Measurements from ENCODE around the gene LLGL2.

LLGL2 gene

DNA sequence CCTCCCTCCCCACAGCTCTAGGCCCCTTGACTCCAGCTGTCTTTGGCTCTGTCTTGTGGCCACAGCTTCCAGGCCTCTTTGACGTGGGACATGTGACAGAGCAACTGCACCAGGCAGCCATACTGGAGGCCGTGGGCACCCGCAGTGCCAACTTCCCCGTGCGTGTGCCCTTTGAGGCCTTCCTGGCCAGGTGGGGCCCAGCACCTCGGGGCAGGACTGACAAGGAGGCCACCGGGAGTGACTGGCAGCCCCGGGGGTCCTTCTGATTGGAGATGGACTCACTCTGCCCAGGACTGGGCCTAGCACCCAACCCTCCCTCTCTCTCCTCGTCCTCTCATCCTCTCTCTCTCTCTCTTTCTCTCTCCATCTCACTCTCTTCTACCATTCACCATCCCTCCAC lies 77.6 kb downstream of the LLGL2 start:
- DNase-seq (ENCODE audit: insufficient read length, low spot score) (no peak), FAIRE-seq (no peak)
- TF ChIP-seq POLR2A (IDR thresholded peaks at IDR 0.05; ENCODE audit: low read depth, low read length) (no peak), TAF1 (IDR thresholded peaks at IDR 0.05; ENCODE audit: low read depth, low read length) (no peak), POU2F2 (IDR thresholded peaks at IDR 0.05; ENCODE audit: low read depth, low read length) (no peak), PAX5 (IDR thresholded peaks at IDR 0.05; ENCODE audit: insufficient read depth, low read length, severe bottlenecking) (no peak), SPI1 (IDR thresholded peaks at IDR 0.05; ENCODE audit: low read depth, low read length) (no peak), POLR2AphosphoS5 (IDR thresholded peaks at IDR 0.05; ENCODE audit: low read depth, low read length) (no peak)

DNA sequence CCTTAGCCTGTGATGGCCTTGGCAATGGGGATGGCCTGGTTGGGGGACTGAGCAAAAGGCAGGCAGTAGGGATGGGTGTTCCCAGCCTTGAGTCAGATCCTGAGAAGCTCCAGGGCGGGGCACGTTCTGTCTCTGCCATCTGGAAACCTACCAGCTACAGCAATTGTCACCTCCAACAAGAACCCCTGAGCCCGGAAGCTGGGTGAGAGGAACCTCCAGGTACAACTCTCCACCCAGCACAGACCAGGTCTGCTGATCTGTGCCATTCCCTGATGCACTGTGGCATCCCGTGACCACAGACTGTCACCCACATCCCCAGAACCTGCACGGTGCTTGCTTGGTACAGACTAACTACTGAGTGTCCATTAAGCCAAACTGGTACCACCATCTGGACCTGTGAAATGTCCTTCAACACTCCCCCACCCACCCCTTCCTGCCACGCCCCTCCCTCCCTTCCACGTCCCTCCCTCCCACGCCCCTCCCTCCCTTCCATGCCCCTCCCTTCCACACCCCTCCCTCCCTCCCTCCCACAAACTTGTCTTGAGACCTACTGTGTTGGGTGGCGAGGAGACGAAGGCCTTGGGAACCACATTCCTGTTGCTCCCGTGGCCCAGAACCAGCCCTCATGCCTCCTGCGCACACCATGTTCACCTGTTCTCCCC lies 78.7 kb downstream of the LLGL2 start:
- no peak for DNase-seq (ENCODE audit: insufficient read length, low spot score)
- FAIRE-seq: no peak
- no peak for TF ChIP-seq POLR2A (IDR thresholded peaks at IDR 0.05; ENCODE audit: low read depth, low read length)
- TF ChIP-seq POU2F2 (IDR thresholded peaks at IDR 0.05; ENCODE audit: low read depth, low read length): no peak
- TF ChIP-seq PAX5 (IDR thresholded peaks at IDR 0.05; ENCODE audit: insufficient read depth, low read length, severe bottlenecking): no peak
- no peak for TF ChIP-seq POLR2AphosphoS5 (IDR thresholded peaks at IDR 0.05; ENCODE audit: low read depth, low read length)
- TF ChIP-seq TAF1 (IDR thresholded peaks at IDR 0.05; ENCODE audit: low read depth, low read length): no peak
- TF ChIP-seq SPI1 (IDR thresholded peaks at IDR 0.05; ENCODE audit: low read depth, low read length): no peak

DNA sequence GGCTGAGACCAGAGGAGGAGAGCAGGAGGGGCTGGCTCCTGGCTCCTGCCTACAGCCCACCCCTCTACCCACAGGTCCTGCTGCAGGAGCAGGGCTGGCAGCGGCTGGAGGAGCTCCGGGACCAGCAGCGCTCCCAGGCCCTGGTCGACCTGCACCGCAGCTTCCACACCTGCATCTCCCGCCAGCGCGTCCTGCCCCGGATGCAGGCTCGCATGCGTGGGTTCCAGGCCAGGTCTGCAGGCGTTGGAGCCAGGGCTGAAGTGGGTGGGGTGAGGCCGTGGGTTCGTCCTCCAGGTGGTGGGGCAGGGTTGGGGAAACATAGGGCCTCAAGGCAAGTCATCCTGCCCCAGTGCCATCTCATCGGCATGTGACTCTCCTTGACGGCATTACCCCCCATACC lies 80.3 kb downstream of the LLGL2 start:
- no peak for DNase-seq (ENCODE audit: insufficient read length, low spot score)
- TF ChIP-seq PAX5 (IDR thresholded peaks at IDR 0.05; ENCODE audit: insufficient read depth, low read length, severe bottlenecking): no peak
- no peak for TF ChIP-seq POLR2AphosphoS5 (IDR thresholded peaks at IDR 0.05; ENCODE audit: low read depth, low read length)
- TF ChIP-seq POU2F2 (IDR thresholded peaks at IDR 0.05; ENCODE audit: low read depth, low read length): no peak
- no peak for TF ChIP-seq TAF1 (IDR thresholded peaks at IDR 0.05; ENCODE audit: low read depth, low read length)
- no peak for TF ChIP-seq POLR2A (IDR thresholded peaks at IDR 0.05; ENCODE audit: low read depth, low read length)
- no peak for TF ChIP-seq SPI1 (IDR thresholded peaks at IDR 0.05; ENCODE audit: low read depth, low read length)
- FAIRE-seq: no peak

DNA sequence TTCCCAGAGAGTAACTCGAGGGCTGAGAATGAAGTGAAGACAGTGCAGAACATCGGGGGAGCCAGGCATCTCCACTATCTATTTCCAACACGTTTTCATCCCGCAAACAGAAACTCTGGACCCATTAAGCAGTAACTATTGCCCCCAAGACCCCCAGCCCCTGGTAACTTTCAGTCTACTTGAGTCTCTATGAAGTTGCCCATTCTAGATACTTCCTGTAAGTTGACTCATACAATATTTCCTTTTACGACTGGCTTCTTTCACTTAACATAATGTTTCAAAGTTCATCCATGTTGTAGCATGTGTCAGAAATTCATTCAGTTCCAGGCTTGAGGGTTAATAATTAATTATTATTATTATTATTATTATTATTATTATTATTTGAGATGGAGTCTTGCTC lies 81.6 kb downstream of the LLGL2 start:
- no peak for DNase-seq (ENCODE audit: insufficient read length, low spot score)
- FAIRE-seq: no peak
- TF ChIP-seq POLR2A (IDR thresholded peaks at IDR 0.05; ENCODE audit: low read depth, low read length): no peak
- no peak for TF ChIP-seq POU2F2 (IDR thresholded peaks at IDR 0.05; ENCODE audit: low read depth, low read length)
- TF ChIP-seq PAX5 (IDR thresholded peaks at IDR 0.05; ENCODE audit: insufficient read depth, low read length, severe bottlenecking): no peak
- TF ChIP-seq POLR2AphosphoS5 (IDR thresholded peaks at IDR 0.05; ENCODE audit: low read depth, low read length): no peak
- TF ChIP-seq TAF1 (IDR thresholded peaks at IDR 0.05; ENCODE audit: low read depth, low read length): no peak
- TF ChIP-seq SPI1 (IDR thresholded peaks at IDR 0.05; ENCODE audit: low read depth, low read length): no peak

DNA sequence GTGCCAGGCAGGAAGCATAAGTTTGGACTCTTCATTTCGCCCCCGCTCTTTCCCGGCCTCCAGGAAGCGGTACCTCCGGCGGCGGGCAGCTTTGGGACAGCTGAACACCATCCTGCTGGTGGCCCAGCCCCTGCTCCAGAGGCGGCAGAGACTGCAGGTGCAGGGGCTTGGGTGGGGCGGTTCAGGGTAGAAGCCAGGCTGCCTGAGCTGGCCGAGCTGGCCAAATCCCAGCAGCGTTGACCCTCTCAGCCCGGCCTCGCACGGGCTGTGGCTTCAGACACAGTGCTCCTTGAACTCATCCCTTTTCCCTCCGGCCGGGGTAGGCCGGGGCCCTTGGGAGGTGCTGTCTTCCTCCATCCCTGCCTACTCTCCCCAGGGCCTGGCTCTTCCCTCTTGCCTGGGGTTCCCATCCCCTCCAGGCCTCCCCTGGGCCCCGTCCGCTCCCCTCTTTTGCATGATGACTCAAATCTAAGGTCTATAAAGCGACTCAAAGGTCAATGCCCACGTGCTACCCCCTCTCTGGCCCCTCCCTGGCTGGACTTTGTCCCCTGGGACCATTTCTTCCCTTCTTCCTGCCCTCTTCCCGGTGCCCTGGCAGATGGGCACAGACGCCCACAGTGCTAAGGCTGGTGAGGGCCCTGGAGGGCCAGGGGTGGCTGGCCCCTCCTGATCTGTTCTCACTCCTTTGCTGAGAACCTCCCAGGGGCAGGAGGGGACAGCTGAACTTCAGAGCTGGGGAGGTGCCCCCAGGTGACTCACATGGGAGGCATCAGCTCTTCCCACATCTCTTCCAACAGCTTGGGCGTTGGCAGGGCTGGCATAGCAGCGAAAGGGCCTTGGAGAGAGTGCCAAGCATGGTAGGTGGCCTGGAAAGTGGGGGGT lies 84.8 kb downstream of the LLGL2 start:
- FAIRE-seq: no peak
- TF ChIP-seq TAF1 (IDR thresholded peaks at IDR 0.05; ENCODE audit: low read depth, low read length) (no peak), POLR2AphosphoS5 (IDR thresholded peaks at IDR 0.05; ENCODE audit: low read depth, low read length) (no peak), POU2F2 (IDR thresholded peaks at IDR 0.05; ENCODE audit: low read depth, low read length) (no peak; the same call in 1 of the 2 replicates), POLR2A (IDR thresholded peaks at IDR 0.05; ENCODE audit: low read depth, low read length) (no peak), SPI1 (IDR thresholded peaks at IDR 0.05; ENCODE audit: low read depth, low read length) (no peak), PAX5 (IDR thresholded peaks at IDR 0.05; ENCODE audit: insufficient read depth, low read length, severe bottlenecking) (no peak)
- DNase-seq (ENCODE audit: insufficient read length, low spot score): no peak

DNA sequence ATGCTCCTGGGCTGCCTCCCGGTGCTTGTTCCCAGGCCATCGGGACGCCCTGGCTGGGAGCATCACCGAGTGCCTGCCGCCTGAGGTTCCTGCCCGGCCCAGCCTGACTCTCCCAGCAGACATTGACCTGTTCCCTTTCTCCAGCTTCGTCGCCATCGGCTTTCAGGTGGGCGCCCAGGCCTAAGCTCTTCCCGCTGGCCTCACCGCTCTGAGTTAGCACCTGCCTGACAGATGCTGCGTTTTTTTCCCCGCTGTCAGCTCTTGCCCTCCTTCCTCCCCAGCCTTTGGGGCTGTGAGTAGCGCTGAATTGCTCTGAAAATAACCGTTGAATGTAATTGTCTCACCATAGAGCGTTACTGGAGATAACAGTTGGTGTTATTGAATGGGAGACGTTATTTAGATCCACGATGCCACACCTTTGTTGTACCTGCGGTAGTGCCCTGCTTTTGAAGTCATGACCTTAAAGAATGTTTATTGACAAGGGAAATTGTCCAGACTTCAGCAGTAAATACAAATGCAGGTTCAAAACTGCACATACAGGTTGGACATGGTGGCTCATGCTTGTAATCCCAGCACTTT lies 86.4 kb downstream of the LLGL2 start:
- no peak for DNase-seq (ENCODE audit: insufficient read length, low spot score)
- no peak for FAIRE-seq
- TF ChIP-seq TAF1 (IDR thresholded peaks at IDR 0.05; ENCODE audit: low read depth, low read length) (no peak), POU2F2 (IDR thresholded peaks at IDR 0.05; ENCODE audit: low read depth, low read length) (no peak), SPI1 (IDR thresholded peaks at IDR 0.05; ENCODE audit: low read depth, low read length) (no peak), POLR2AphosphoS5 (IDR thresholded peaks at IDR 0.05; ENCODE audit: low read depth, low read length) (no peak), POLR2A (IDR thresholded peaks at IDR 0.05; ENCODE audit: low read depth, low read length) (no peak), PAX5 (IDR thresholded peaks at IDR 0.05; ENCODE audit: insufficient read depth, low read length, severe bottlenecking) (no peak)

DNA sequence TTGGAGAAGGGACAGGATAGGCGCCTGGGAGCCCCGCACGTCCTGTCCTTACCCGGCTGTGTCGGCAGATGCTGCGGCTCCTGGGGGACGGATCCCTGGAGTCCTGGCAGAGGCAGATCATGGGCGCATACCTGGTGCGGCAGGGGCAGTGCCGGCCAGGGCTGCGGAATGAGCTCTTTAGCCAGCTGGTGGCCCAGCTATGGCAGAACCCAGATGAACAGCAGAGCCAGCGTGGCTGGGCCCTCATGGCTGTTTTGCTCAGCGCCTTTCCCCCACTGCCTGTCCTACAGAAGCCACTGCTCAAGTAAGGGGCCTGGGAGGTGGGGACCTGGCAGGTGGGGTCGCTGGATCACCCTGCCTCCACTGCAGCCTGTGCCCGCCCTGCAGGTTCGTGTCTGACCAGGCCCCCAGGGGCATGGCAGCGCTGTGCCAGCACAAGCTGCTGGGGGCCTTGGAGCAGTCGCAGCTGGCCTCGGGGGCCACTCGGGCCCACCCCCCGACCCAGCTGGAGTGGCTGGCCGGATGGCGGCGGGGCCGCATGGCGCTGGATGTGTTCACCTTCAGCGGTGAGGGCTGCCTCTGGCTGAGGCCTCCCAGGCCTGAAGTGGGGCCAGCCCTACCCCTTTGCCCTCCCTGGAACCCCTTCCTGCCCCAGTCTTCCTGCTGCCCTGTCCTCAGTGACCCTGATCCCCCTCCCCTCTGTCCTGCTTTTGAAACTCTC lies 87.6 kb downstream of the LLGL2 start:
- FAIRE-seq (no peak), DNase-seq (ENCODE audit: insufficient read length, low spot score) (no peak)
- TF ChIP-seq POU2F2 (IDR thresholded peaks at IDR 0.05; ENCODE audit: low read depth, low read length) (no peak), PAX5 (IDR thresholded peaks at IDR 0.05; ENCODE audit: insufficient read depth, low read length, severe bottlenecking) (no peak), POLR2A (IDR thresholded peaks at IDR 0.05; ENCODE audit: low read depth, low read length) (no peak), TAF1 (IDR thresholded peaks at IDR 0.05; ENCODE audit: low read depth, low read length) (no peak), POLR2AphosphoS5 (IDR thresholded peaks at IDR 0.05; ENCODE audit: low read depth, low read length) (no peak), SPI1 (IDR thresholded peaks at IDR 0.05; ENCODE audit: low read depth, low read length) (no peak)

DNA sequence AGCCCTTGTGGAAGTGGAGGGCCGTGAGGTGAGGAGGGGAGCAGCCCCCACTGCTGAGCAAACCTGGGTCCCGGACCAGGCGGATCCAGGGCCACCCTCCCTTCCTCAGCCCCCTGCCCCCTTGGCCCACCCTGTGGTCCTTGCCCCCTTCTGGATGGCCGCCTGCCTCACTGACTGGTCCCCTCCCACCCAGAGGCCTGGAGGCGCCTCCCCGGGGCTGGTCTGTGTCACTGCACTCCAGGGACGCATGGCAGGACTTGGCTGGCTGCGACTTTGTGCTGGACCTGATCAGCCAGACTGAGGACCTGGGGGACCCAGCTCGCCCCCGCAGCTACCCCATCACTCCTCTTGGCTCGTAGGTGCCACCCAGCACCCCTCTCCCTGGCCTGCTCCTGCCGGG lies 88.5 kb downstream of the LLGL2 start:
- no peak for TF ChIP-seq TAF1 (IDR thresholded peaks at IDR 0.05; ENCODE audit: low read depth, low read length)
- no peak for DNase-seq (ENCODE audit: insufficient read length, low spot score)
- no peak for FAIRE-seq

All from GM12891 (cell line).